Motor neuron (in vitro differentiated cells): ENCODE measurements around the gene ANAPC4. TPM values are rescaled to one million over a fixed set of nuclear protein-coding genes. Genes with fewer than 3 reads are reported as not detected.

Experiments
- ATAC-seq, 8 experiments: fragments of 200-7000 bp; cut with Tn5 transposase; replicated peaks in 6 of 8; 2 replicates each; pipeline ENCODE4 v1.8.0; 2021; ENCODE audit warnings: mild to moderate bottlenecking in 8 of 8, moderate library complexity in 8 of 8
- H3K27ac ChIP-seq, 2 donors: fragments of 250-450 bp; sonication (Bioruptor Pico); 2 replicates each; pipeline ENCODE4 v1.9.0; 2021; ENCODE audit warnings: antibody characterized with exemption in 2 of 2, mild to moderate bottlenecking in 2 of 2, moderate library complexity in 1 of 2
- H3K4me1 ChIP-seq, 2 donors: fragments of 250-450 bp; sonication (Bioruptor Pico); replicated peaks in 1 of 2; 2 replicates each; pipeline ENCODE4 v1.6.1; 2021; ENCODE audit warnings: antibody characterized with exemption in 2 of 2, mild to moderate bottlenecking in 2 of 2, moderate library complexity in 1 of 2
- H3K4me3 ChIP-seq, 5 donors: fragments of 250-450 bp; sonication (Bioruptor Pico); 2 replicates each; pipeline ENCODE4 v1.9.0; 2021; ENCODE audit warnings: antibody characterized with exemption in 5 of 5, mild to moderate bottlenecking in 5 of 5, moderate library complexity in 4 of 5
- WGBS, 10 experiments: fragments of 450-650 bp; shearing (Covaris generic); methylation state at CpG; one replicate each; pipeline ENCODE4 v1.0.0; 2022; 5-methylcytosine and 5-hydroxymethylcytosine counted together
- in situ Hi-C, 9 experiments: fragments of 400-800 bp; cut with MboI; loops; one replicate each; pipeline ENCODE4 v1.15.0; 2021; ENCODE audit warnings: low sequenced_read_pairs in 9 of 9, low pct_unique_long_range_greater_than_20kb in 2 of 9; ENCODE audit not compliant: unreplicated experiment in 9 of 9
- total RNA-seq, 8 experiments: library from RNA; unstranded; fragments of 300-600 nt; gene quantifications; 2 replicates each; pipeline versions ENCODE4 v1.2.3 to v1.2.4, GENCODE V29; 2022

The ANAPC4 gene
- total RNA-seq, 8 experiments from 2014 or later: 10.8 to 29.6 (median 18.5) TPM

- 10 to 57% (median 44%) methylated on average over 1 to 3 of the region's 4 CpGs; no CpG with 5 or more reads in 6 of the 10 experiments for WGBS, 10 experiments
- Histone ChIP-seq H3K27ac (no peak overlapping the region), H3K4me1 (no peaks in the 10 kb centered on the region), H3K4me3 (no peak overlapping the region)
- ATAC-seq: no peak
- in situ Hi-C loops: loop anchor here in 6 of 9 experiments (10.0 to 25.0 kb wide), 2 partner anchors 316 to 318 kb away; no protein-coding TSS in a partner anchor
Measured at GRCh38 chr4:25446611-25447010, 69.5 kb downstream of the ANAPC4 start.

GRCh38 chr4:25448379-25449109 is 71.5 kb downstream of the ANAPC4 start:
- no peak overlapping the region for H3K4me3 ChIP-seq
- 14 to 80% (median 70%) methylated on average over 1 to 3 of the region's 5 CpGs; no CpG with 5 or more reads in 3 of the 10 experiments for WGBS, 10 experiments
- no peak overlapping the region for H3K27ac ChIP-seq
- in situ Hi-C loops: loop anchor here in 6 of 9 experiments (10.0 to 25.0 kb wide), 2 partner anchors 314 to 316 kb away; no protein-coding TSS in a partner anchor
- ATAC-seq: peak in 3 of 8 experiments; percentile 91 to 96 (median 93)
- no peaks in the 10 kb centered on the region for H3K4me1 ChIP-seq

DNA sequence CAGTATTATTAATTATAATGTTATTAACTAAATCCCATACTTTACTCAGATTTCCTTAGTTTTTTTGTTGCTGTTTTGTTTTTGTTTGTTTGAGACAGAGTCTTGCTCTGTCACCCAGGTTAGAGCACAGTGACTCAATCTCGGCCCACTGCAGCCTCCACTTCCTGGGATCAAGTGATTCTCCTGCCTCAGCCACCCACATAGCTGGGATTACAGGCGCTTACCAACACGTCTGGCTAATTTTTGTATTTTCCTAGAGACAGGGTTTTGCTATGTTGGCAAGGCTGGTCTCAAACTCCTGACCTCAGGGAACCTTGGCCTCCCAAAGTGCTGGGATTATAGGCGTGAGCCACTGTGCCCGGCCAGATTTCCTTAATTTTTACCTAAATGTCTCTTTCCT is 72.2 kb downstream of the ANAPC4 start:
- no peaks in the 10 kb centered on the region for H3K4me1 ChIP-seq
- H3K4me3 ChIP-seq: no peak overlapping the region
- in situ Hi-C loops: loop anchor here in 6 of 9 experiments (10.0 to 25.0 kb wide), 2 partner anchors 313 to 316 kb away; no protein-coding TSS in a partner anchor
- peak in 3 of 8 experiments; percentile 17 to 46 (median 27) for ATAC-seq
- 10 to 100% (median 90%) methylated on average over 1 to 5 of the region's 5 CpGs; no CpG with 5 or more reads in 5 of the 10 experiments for WGBS, 10 experiments
- H3K27ac ChIP-seq: no peak overlapping the region

DNA sequence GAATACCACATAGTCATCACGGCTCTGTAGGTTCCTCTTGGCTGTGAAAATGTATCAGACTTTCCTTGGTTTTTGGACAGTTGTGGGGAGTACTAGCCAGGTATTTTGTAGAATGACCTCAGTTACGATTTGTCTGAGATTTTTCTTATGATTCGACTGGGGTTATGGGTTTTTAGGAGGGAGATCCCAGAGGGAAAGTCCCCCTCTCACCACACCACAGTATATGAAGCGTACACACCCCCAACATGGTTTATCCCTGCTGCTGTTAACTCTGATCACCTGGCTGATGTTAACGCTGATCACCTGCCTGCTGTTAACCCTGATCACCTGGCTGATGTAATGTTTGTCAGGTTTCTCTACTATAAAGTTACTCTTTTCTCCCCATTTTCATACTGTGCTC is 72.6 kb downstream of the ANAPC4 start:
- in situ Hi-C loops: loop anchor here in 6 of 9 experiments (10.0 to 25.0 kb wide), 2 partner anchors 313 to 315 kb away; no protein-coding TSS in a partner anchor
- no peak overlapping the region for H3K4me3 ChIP-seq
- no peak for ATAC-seq

DNA sequence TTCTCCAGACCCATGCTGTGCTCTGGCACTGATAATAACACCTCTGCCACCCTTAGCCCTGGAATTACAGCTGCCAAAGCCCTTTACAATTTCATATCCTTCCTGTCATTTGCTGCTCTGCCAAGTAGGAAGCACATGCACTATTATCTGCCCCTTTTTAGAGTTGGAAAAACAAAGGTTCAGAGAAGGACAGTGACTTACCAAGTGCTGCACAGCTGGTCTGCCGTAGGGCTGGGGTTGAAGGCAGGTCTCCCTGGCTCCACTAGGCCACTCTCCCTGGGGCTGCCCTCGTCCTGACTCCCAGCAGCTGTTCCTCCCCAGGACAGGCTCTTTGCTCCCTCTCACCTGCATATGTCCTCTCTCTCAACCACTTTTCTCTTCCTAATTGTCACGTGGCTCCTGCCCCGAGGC is 73.4 kb downstream of the ANAPC4 start:
- no peak for ATAC-seq
- in situ Hi-C loops: no loop called here
- no peak overlapping the region for H3K4me3 ChIP-seq
- H3K4me1 ChIP-seq: no peaks in the 10 kb centered on the region
- no peak overlapping the region for H3K27ac ChIP-seq
- WGBS, 10 experiments: 0 to 100% (median 75%) methylated on average over 1 to 3 of the region's 4 CpGs; no CpG with 5 or more reads in 4 of the 10 experiments

More for the DNA sequence above, 72.6 kb downstream of the ANAPC4 start:
- Histone ChIP-seq H3K27ac (no peak overlapping the region), H3K4me1 (no peaks in the 10 kb centered on the region)
- WGBS, 10 experiments: 75 to 100% (median 88%) methylated on average over 1 to 4 of the region's 5 CpGs; no CpG with 5 or more reads in 4 of the 10 experiments

GRCh38 chr4:25451676-25452075 is 74.6 kb downstream of the ANAPC4 start:
- H3K27ac ChIP-seq: no peak overlapping the region
- no peak for ATAC-seq
- no peaks in the 10 kb centered on the region for H3K4me1 ChIP-seq
- H3K4me3 ChIP-seq: no peak overlapping the region
- in situ Hi-C loops: no loop called here
- 90 to 100% (median 96%) methylated on average over 2 of the region's 2 CpGs; no CpG with 5 or more reads in 2 of the 10 experiments for WGBS, 10 experiments

DNA sequence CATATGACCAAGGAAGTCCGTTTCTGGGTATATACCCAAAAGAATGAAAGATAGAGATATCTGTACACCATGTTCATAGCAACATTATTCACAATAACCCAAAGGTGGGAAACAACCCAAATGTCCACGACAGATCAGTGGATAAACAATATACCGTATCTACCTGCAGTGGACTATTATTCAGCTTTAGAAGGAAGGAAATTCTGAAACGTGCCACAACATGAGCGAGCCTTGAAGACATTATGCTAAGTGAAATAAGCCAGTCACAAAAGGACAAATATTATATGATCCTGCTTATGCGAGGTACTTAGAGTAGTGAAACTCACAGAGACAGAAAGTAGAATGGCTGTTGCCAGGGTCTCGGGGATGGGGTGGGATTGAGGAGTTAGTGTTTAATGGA is 75.0 kb downstream of the ANAPC4 start:
- in situ Hi-C loops: no loop called here
- no peaks in the 10 kb centered on the region for H3K4me1 ChIP-seq
- H3K27ac ChIP-seq: no peak overlapping the region
- H3K4me3 ChIP-seq: no peak overlapping the region
- WGBS, 10 experiments: 66 to 100% (median 87%) methylated on average over 1 to 7 of the region's 7 CpGs
- ATAC-seq: no peak

DNA sequence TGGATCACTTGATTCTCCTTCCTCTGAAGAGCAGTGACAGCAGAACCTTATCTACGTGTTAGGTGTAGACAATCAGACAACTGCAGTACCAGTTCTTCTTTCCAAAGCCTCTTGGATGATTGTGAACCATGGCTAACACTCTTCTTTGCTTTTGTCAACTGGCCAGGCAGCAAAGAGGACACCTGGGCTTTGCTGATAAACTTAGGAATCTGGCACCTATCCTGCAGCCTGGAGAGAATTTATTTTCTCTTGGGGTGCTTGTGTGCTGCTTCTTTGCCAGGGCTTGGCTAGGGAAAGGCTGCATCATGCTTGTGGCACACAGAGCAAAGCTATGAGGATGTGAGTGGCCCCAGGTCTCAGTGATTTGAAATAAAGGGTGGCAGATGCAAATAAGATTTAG is 77.4 kb downstream of the ANAPC4 start:
- in situ Hi-C loops: no loop called here
- ATAC-seq: no peak
- Histone ChIP-seq H3K4me3 (no peak overlapping the region), H3K4me1 (no peaks in the 10 kb centered on the region), H3K27ac (no peak overlapping the region)
- 43 to 80% (median 60%) methylated on average over 1 of the region's 1 CpG; no CpG with 5 or more reads in 3 of the 10 experiments for WGBS, 10 experiments

- no peak overlapping the region for H3K4me3 ChIP-seq
- 0 to 100% (median 80%) methylated on average over 1 to 3 of the region's 3 CpGs for WGBS, 10 experiments
- H3K4me1 ChIP-seq: no peaks in the 10 kb centered on the region
- no peak overlapping the region for H3K27ac ChIP-seq
- peak in 1 of 8 experiments; percentile 72 for ATAC-seq
- in situ Hi-C loops: no loop called here
Measured at GRCh38 chr4:25457053-25457715, 80.1 kb downstream of the ANAPC4 start.

GRCh38 chr4:25466966-25467697 is 90.1 kb downstream of the ANAPC4 start:
- in situ Hi-C loops: no loop called here
- no peaks in the 10 kb centered on the region for H3K4me1 ChIP-seq
- no peak for ATAC-seq
- no peak overlapping the region for H3K4me3 ChIP-seq
- WGBS, 10 experiments: 40 to 100% (median 90%) methylated on average over 1 to 7 of the region's 11 CpGs; no CpG with 5 or more reads in 3 of the 10 experiments
- H3K27ac ChIP-seq: no peak overlapping the region

DNA sequence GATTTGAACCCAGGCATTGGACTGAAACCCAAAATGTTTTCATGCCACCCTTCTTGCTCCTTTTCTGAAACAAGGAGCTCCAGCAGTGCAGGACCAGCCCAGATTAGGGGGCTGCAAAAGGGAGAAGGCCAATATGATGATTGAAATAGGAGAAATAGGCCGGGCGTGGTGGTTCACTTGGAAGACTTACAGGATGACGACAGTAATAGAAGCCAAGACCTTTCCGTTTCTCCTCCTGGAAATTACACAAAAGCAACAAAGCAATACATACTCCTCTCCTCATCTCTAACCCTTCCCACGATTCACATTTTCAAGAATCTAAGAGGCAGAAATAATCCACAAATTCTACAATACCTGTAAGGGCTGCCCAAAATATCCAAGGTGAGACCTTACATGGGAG is 90.8 kb downstream of the ANAPC4 start:
- ATAC-seq: no peak
- Histone ChIP-seq H3K4me1 (no peaks in the 10 kb centered on the region), H3K4me3 (no peak overlapping the region), H3K27ac (no peak overlapping the region)
- WGBS, 10 experiments: 0 to 100% (median 87%) methylated on average over 1 to 5 of the region's 5 CpGs; no CpG with 5 or more reads in 1 of the 10 experiments
- in situ Hi-C loops: no loop called here
